GM11168 (cell line): ENCODE data around the gene RDH8.

Experiments
- in situ Hi-C: fragments of 300-500 bp; cut with MboI; formaldehyde crosslinking; loops from one replicate; pipeline ENCODE4 v1.12.0; 2022; ENCODE audit warnings: low sequenced_read_pairs; ENCODE audit not compliant: unreplicated experiment

Gene RDH8

DNA sequence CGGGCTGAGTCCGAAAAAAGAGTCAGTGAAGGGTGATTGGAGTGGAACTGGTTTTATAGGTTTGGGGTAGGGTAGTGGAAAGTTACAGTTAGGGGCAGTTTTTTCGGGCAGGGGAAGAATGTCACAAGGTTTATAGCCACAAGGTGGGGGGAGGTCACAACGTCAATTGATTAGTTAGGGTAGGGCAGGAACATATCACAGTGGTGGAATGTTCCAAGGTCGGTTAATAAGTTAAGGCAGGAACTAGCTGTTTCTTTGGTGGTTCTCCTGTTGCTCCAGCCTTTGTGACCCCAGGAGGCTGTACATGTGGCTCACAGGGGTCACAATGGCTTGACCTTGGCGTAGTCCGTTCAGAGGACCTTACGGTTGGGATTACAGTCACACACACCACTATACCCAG is 20.3 kb downstream of the RDH8 start:
- in situ Hi-C loops: no loop called here

DNA sequence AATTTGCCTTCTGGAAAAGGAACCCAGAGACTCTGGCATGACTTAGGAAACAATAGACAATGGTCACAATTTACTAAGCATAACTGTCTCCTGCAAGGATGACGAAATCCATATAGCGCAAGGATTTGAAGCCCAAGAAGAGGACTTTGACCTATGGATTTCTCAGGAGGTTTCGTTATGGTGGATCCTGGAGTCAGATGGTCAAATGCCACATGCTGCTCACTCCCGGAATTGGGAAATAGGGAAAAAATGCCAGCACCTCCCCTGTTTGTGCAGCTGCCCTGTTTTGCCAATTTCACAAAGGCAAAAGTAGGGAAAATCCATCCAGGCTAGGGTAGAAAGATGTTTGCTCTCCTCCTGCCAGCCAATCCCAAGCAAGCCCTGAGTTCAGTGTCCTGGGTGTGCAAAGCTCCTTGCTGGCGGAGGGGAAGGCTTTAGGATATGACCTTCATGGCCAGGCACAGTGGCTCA is 23.4 kb downstream of the RDH8 start:
- in situ Hi-C loops: no loop called here

DNA sequence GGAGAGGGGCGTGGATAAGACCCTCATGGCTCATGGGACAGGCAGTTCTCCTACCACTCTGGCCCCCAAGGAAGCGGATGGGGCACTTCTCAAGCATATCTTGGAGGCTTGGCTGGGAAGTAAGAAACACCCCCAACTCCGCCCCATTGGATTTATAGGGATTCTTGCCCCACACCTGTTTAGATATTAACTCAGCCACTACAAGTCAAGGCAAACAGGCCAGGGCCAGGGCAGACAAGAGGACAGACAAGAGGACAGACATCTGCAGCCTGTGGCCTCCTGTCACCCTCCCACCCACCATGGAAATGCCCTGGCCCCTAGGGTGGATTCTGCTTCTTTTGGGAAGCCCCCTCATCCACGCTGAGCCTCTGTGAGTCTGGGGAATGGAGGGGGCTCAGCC is 24.1 kb downstream of the RDH8 start:
- in situ Hi-C loops: no loop called here

DNA sequence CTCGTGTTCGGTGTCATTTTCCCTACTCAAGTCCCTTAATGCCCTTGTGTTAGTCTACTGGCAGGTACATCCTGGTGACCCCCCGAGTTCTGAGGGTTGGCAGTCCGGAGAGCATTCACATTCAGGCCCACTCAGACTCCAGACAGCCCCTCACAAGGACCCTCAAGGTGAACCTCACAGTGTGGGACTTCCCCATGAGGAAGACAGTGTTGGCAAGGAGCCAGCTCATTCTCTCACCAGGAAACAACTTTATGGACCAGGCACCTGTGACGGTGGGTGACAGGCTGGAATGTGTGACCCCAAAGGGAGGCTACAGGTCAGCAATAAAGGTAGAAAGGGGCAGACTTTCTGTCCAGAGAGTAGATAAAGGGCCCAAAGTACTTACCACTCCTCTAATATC is 24.5 kb downstream of the RDH8 start:
- in situ Hi-C loops: no loop called here

DNA sequence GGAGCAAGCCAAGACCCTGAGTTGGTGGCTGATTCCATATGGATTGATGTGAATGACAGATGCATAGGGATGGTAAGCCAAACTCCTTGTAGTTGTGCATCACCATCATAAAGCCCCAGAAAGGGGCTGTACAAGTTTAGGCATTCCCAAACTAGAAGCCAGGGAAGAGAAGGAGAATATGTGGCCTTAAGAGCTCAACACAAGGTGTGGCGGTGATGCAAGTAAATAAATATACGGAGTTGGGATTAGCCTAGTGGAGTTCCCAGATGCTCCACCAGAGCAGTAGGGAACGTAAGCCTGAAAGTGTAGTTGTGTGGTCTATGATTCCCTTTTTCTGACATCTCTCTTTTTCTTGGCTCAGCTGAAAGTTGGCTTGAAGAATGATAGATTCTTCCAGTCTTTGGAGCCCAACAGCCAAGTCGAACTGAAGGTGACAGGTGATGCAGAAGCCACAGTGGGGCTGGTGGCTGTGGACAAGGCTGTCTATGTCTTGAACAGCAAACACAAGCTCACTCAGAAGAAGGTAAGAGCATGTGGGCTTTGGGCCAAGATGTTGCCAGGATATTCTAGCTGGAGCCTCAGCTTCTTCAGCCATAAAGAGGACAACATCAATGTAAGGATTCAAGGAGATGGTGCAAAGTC is 30.1 kb downstream of the RDH8 start:
- in situ Hi-C loops: no loop called here

DNA sequence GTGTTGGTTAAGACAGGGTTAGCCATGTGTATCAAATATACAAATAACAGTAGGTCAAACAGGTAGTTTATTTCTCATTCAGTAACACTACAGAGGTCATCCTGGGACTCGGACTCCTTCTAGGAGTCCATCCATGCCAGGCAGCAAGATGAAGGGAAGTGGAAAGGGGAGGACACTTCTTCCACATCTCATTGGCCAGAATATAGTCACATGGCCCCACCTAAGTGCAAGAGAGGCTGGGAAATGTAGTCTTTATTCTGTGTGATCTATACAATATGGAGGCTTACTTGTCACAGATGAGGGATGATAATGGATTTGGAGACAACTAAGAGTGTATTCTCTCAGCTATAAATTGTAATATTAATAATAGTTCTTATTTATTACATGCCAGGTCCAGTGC is 31.1 kb downstream of the RDH8 start:
- in situ Hi-C loops: no loop called here

DNA sequence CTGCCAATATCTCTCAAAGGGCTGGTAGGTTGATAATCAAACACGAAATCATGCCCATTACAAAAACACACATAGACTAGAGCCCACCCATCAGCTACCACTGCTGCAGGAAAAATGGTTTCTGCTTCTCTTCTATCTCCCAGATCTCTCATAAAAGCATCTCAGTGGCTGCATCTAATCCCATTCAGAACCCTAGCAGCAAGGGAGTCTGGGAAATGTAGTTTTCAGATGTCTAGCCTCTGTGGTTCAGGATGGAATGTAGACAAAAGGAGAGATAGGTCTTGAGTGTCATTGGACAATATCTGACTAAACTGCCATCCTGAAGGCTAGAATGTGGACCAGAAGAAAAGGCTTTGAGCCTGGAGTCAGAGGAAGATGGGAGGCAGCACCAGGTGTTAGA is 32.1 kb downstream of the RDH8 start:
- in situ Hi-C loops: no loop called here

DNA sequence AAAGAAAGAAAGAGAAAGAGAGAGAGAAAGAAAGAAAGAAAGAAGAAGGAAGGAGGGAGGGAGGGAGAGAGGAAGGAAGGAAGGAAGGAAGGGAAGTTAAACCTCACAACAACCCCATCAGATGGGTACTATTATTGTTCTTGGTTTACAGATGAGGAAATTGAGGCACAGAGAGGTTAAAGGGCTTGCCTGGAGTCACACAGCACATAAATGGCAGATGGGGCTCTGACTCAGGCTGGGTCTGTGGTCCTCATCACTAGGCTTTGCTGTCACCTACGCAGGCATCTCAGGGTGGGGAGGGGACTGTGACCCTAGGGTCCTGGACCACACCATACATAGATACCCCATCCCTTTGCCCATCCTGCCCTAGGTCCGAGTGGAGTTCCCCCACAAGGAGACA is 36.3 kb downstream of the RDH8 start:
- in situ Hi-C loops: no loop called here

DNA sequence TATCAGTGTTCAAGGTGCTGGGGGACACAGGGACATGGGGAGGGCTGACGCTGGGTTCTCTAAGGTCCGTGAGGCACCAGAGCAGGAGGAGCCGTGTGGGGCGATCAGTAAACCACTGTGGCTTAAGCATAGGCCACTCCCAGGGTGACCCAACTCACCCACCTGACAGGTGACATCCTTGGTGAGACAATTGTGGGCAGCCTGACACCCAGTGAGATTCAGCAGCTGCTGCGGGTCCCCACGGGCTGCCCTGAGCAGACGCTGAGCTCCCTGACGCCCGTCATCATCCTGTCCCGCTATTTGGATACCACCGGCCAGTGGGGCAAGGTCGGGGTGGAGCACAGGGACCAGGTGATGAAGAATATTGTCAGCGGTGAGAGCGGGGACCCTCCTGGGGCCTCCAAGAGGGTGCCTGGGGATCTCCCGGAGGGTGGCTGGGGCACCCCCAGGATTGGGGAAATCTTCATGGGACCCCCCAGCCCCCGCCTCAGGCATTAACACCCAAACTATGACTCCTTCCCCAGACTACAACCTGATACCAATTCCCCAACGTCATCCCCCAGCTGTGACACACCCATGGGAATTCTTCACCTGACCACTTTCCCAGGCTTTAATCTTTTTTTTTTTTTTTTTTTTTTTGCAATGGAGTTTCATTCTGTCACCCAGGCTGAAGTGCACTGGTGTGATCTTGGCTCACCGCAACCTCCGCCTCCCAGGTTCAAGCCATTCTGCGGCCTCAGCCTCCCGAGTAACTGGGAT is 39.5 kb downstream of the RDH8 start:
- in situ Hi-C loops: no loop called here

DNA sequence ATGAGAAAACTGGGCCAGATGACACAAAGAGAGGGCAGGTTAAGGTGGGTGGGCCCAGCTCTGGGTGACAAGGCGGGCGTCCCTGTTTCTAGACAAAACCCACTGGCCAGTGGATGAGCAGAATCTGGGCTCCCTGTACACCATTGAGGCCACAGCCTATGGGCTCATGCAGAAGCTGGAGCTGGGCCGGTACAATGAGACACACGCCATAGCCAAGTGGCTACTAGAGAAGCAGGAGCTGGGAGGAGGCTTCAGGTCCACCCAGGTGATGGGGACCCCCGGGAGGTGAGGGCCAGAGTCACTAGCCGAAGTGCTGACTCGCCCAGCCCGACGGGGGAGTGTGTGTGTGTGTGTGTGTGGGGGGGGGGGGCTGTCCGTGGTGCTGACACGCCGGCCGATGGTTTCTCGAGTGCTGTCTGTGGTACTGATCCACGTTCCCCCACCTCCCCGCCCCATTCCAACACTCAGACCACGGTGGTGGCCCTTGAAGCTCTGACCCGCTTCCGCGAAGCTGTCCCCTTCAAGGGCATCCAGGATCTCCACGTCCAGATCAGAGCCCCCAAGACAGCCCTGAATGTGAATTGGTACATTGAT is 48.5 kb downstream of the RDH8 start:
- in situ Hi-C loops: no loop called here

DNA sequence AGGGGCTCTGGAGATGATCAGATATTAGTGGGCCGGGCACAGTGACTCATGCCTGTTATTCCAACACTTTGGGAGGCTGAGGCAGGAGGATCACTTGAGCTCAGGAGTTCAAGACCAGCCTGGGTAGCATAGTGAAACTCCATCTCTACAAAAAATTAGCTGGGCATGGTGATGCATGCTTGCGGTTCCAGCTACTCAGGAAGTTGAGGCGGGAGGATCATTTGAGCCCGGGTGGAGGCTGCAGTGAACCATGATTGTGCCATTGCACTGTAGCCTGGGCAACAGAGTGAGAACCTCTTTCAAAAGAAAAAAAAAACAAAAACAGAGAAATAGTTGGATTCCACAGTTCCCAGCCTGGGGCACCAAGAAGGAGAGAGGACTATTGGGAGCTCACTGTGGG is 54.9 kb downstream of the RDH8 start:
- in situ Hi-C loops: no loop called here

DNA sequence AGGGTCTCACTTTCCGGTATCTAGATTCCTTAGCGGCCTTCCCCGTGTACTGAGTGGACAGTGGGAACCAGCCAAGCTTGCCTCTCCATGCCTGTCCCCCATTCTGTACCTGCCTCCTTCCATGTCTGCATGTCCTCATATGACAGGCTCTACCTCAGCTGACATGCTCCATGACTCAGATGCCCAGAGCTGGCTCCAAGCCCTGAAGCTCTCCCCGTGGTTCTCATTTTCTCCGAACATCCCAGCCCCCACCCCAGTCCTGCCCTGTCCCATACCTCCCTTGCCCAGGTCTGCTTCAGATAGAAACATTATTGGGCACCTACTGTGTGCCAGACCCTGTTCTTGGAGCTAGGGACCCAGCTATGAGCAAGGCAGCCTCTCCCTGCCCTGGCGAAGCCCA is 55.8 kb downstream of the RDH8 start:
- in situ Hi-C loops: no loop called here

DNA sequence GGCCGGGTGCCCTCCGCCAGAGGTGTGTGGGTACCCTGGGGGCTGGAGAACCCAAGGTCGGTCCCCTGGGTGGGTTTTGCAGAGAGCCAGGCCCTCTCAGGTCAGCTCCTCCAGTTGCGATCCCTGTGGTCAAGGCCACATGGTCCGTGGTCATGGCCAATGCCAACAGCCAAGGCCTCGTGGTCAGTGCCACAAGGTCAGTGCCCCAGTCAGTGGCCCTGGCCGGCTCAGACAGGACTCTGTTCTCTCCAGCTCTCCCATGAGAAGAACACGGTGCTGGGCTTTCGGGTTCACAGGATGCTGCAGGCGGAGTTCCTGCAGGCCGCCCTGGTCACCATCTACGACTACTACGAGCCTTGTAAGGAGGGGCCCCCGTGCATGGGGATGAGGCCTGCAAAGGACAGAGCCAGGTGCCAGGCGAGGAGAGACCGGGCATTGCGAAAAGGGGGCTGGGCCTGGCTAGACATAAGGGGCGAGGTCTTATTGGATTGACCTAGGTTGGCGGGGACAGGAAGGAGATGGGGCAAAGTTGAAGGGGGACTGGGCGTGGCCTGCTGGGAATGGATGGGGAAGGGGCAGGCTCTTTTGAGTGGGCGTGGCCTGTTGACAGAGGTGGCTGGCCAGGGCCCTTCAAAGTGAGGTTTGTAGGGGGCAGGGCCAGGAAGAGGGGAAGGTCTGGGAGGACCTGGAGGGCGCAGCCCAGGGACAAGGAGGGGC is 57.6 kb downstream of the RDH8 start:
- in situ Hi-C loops: no loop called here
